ENCODE measurements around the gene SMO.

SMO gene

GRCh38 chr7:129159539-129159938, 28.9 kb upstream of the SMO start:
- Histone ChIP-seq H3K36me3 (ENCODE audit: control insufficient read depth, insufficient read depth, low read length) (peaks cover 20% of the 10 kb centered on the region), H3K27me3 (replicated peaks; ENCODE audit: control insufficient read depth, insufficient read depth, low read length) (no peaks in the 10 kb centered on the region), H3K4me3 (replicated peaks; ENCODE audit: low read depth, low read length) (no peak overlapping the region)
- no peak for DNase-seq (ENCODE audit: extremely low read depth, insufficient read length)
- TF ChIP-seq CTCF (IDR thresholded peaks at IDR 0.05; ENCODE audit: insufficient read depth, low read length, poor library complexity, severe bottlenecking): no peak

- H3K27me3 ChIP-seq (replicated peaks; ENCODE audit: control insufficient read depth, insufficient read depth, low read length): no peaks in the 10 kb centered on the region
- DNase-seq (ENCODE audit: extremely low read depth, insufficient read length): no peak
- H3K36me3 ChIP-seq (ENCODE audit: control insufficient read depth, insufficient read depth, low read length): peaks cover 21% of the 10 kb centered on the region
- no peak for TF ChIP-seq CTCF (IDR thresholded peaks at IDR 0.05; ENCODE audit: insufficient read depth, low read length, poor library complexity, severe bottlenecking)
- no peak overlapping the region for H3K4me3 ChIP-seq (replicated peaks; ENCODE audit: low read depth, low read length)
Measured at GRCh38 chr7:129160161-129160905, 28.1 kb upstream of the SMO start.

- no peak for DNase-seq (ENCODE audit: extremely low read depth, insufficient read length)
Measured at GRCh38 chr7:129161524-129162225, 26.8 kb upstream of the SMO start.

GRCh38 chr7:129162732-129163131, 25.7 kb upstream of the SMO start:
- Histone ChIP-seq H3K27me3 (replicated peaks; ENCODE audit: control insufficient read depth, insufficient read depth, low read length) (no peaks in the 10 kb centered on the region), H3K36me3 (ENCODE audit: control insufficient read depth, insufficient read depth, low read length) (peaks cover 30% of the 10 kb centered on the region), H3K4me3 (replicated peaks; ENCODE audit: low read depth, low read length) (no peak overlapping the region)
- DNase-seq (ENCODE audit: extremely low read depth, insufficient read length): no peak
- TF ChIP-seq CTCF (IDR thresholded peaks at IDR 0.05; ENCODE audit: insufficient read depth, low read length, poor library complexity, severe bottlenecking): no peak

More at GRCh38 chr7:129161524-129162225, 26.8 kb upstream of the SMO start:
- no peaks in the 10 kb centered on the region for H3K27me3 ChIP-seq (replicated peaks; ENCODE audit: control insufficient read depth, insufficient read depth, low read length)
- peaks cover 21% of the 10 kb centered on the region for H3K36me3 ChIP-seq (ENCODE audit: control insufficient read depth, insufficient read depth, low read length)
- H3K4me3 ChIP-seq (replicated peaks; ENCODE audit: low read depth, low read length): no peak overlapping the region
- TF ChIP-seq CTCF (IDR thresholded peaks at IDR 0.05; ENCODE audit: insufficient read depth, low read length, poor library complexity, severe bottlenecking): no peak

- TF ChIP-seq CTCF (IDR thresholded peaks at IDR 0.05; ENCODE audit: insufficient read depth, low read length, poor library complexity, severe bottlenecking): peak; percentile 68
- no peaks in the 10 kb centered on the region for H3K27me3 ChIP-seq (replicated peaks; ENCODE audit: control insufficient read depth, insufficient read depth, low read length)
- no peak overlapping the region for H3K4me3 ChIP-seq (replicated peaks; ENCODE audit: low read depth, low read length)
- peaks cover 38% of the 10 kb centered on the region for H3K36me3 ChIP-seq (ENCODE audit: control insufficient read depth, insufficient read depth, low read length)
- DNase-seq (ENCODE audit: extremely low read depth, insufficient read length): no peak
Measured at GRCh38 chr7:129163875-129164544, 24.4 kb upstream of the SMO start.
